Mesendoderm (in vitro differentiated cells): Measurements from ENCODE around the gene AP4S1.

ENCODE experiments used
- DNase-seq: peaks from one replicate; pipeline ENCODE4 v3.0.0; 2013
- H2AK5ac ChIP-seq: 2 replicates; pipeline ENCODE4 v1.6.1; 2013; ENCODE audit warnings: low read length, inconsistent platforms
- H2BK120ac ChIP-seq: 2 replicates; pipeline ENCODE4 v1.6.1; 2013; ENCODE audit warnings: low read depth, mild to moderate bottlenecking, low read length, moderate library complexity, mixed read lengths
- H2BK15ac ChIP-seq: replicated peaks from 2 replicates; pipeline ENCODE4 v1.6.1; 2013; ENCODE audit warnings: low read depth, mild to moderate bottlenecking, moderate library complexity
- H2BK5ac ChIP-seq: 2 replicates; pipeline ENCODE4 v1.6.1; 2013; ENCODE audit warnings: low read length, inconsistent platforms
- H3K18ac ChIP-seq: 2 replicates; pipeline ENCODE4 v1.6.1; 2013; ENCODE audit warnings: mild to moderate bottlenecking, low read length, mixed read lengths
- H3K23ac ChIP-seq: one replicate; pipeline ENCODE4 v1.6.1; 2013; ENCODE audit warnings: low read length
- H3K27ac ChIP-seq: 2 replicates; pipeline ENCODE4 v1.5.1; 2013; ENCODE audit warnings: low read depth, mild to moderate bottlenecking, inconsistent platforms, low read length, moderate library complexity
- H3K27me3 ChIP-seq: 2 replicates; pipeline ENCODE4 v1.6.1; 2013; ENCODE audit warnings: low read length, control low read depth, mild to moderate bottlenecking, inconsistent platforms; ENCODE audit not compliant: insufficient read depth, poor library complexity
- H3K36me3 ChIP-seq: 2 replicates; pipeline ENCODE4 v1.6.1; 2013; ENCODE audit warnings: low read length, inconsistent platforms; ENCODE audit not compliant: control insufficient read depth, insufficient read depth
- H3K4ac ChIP-seq: one replicate; pipeline ENCODE4 v1.6.1; 2013; ENCODE audit warnings: low read depth, mild to moderate bottlenecking, low read length, moderate library complexity
- H3K4me1 ChIP-seq: 2 replicates; pipeline ENCODE4 v1.6.1; 2013; ENCODE audit warnings: low read depth, low read length, inconsistent platforms; ENCODE audit not compliant: control insufficient read depth
- H3K4me2 ChIP-seq: 2 replicates; pipeline ENCODE4 v1.6.1; 2013; ENCODE audit warnings: low read length
- H3K4me3 ChIP-seq: 2 replicates; pipeline ENCODE4 v1.5.1; 2013; ENCODE audit warnings: mild to moderate bottlenecking, low read length
- H3K56ac ChIP-seq: one replicate; pipeline ENCODE4 v1.6.1; 2013; ENCODE audit warnings: low read length
- H3K79me1 ChIP-seq: 2 replicates; pipeline ENCODE4 v1.6.1; 2013; ENCODE audit warnings: low read length, inconsistent platforms
- H3K79me2 ChIP-seq: 2 replicates; pipeline ENCODE4 v1.6.1; 2013; ENCODE audit warnings: mild to moderate bottlenecking, low read length; ENCODE audit not compliant: control insufficient read depth, insufficient read depth
- H3K9ac ChIP-seq: 2 replicates; pipeline ENCODE4 v1.6.1; 2013; ENCODE audit warnings: low read length, inconsistent platforms
- H4K5ac ChIP-seq: one replicate; pipeline ENCODE4 v1.6.1; 2013; ENCODE audit warnings: low read length
- H4K8ac ChIP-seq: one replicate; pipeline ENCODE4 v1.6.1; 2013; ENCODE audit warnings: low read depth, mild to moderate bottlenecking, control low read depth, low read length, moderate library complexity
- WGBS: extraction: QIAGEN DNeasy Blood & Tissue Kit; methylation state at CpG from one replicate; pipeline ENCODE4 v1.1.7; 2013; ENCODE audit warnings: low lambda C conversion rate, missing lambda C conversion rate; ENCODE audit not compliant: insufficient coverage; ENCODE audit errors: extremely low coverage; 5-methylcytosine and 5-hydroxymethylcytosine counted together

The AP4S1 gene

GRCh38 chr14:31021576-31021949 lies 3.9 kb upstream of the AP4S1 start:
- no CpG with 5 or more reads among the region's 4 CpGs for WGBS
- peaks cover 2% of the 10 kb centered on the region for H3K4me1 ChIP-seq
- H3K4me2 ChIP-seq = no peak overlapping the region
- H3K56ac ChIP-seq = no peak overlapping the region
- no peak overlapping the region for H4K8ac ChIP-seq
- peaks cover 74% of the 10 kb centered on the region for H3K79me2 ChIP-seq
- H3K18ac ChIP-seq = no peak overlapping the region
- peaks cover 8% of the 10 kb centered on the region for H3K79me1 ChIP-seq
- H4K5ac ChIP-seq = no peak overlapping the region
- no peak for DNase-seq
- H3K27me3 ChIP-seq = no peaks in the 10 kb centered on the region
- H3K27ac ChIP-seq = no peak overlapping the region
- no peak overlapping the region for H3K4me3 ChIP-seq
- H3K9ac ChIP-seq = no peak overlapping the region
- no peak overlapping the region for H3K23ac ChIP-seq
- no peak overlapping the region for H2BK5ac ChIP-seq
- H2AK5ac ChIP-seq = no peak overlapping the region
- H3K4ac ChIP-seq = no peak overlapping the region
- H2BK15ac ChIP-seq = no peak overlapping the region
- H2BK120ac ChIP-seq = no peak overlapping the region
- peaks cover 1% of the 10 kb centered on the region for H3K36me3 ChIP-seq

GRCh38 chr14:31022386-31022785 lies 3.1 kb upstream of the AP4S1 start:
- peaks cover 2% of the 10 kb centered on the region for H3K4me1 ChIP-seq
- no peak overlapping the region for H3K56ac ChIP-seq
- H3K27me3 ChIP-seq = no peaks in the 10 kb centered on the region
- H2BK120ac ChIP-seq = no peak overlapping the region
- WGBS = no CpG with 5 or more reads among the region's 2 CpGs
- no peak overlapping the region for H3K4ac ChIP-seq
- H3K9ac ChIP-seq = no peak overlapping the region
- no peak overlapping the region for H3K27ac ChIP-seq
- no peak overlapping the region for H3K4me2 ChIP-seq
- peaks cover 69% of the 10 kb centered on the region for H3K79me2 ChIP-seq
- no peak overlapping the region for H2AK5ac ChIP-seq
- peaks cover 1% of the 10 kb centered on the region for H3K36me3 ChIP-seq
- no peak for DNase-seq
- no peak overlapping the region for H3K4me3 ChIP-seq
- H3K18ac ChIP-seq = no peak overlapping the region
- no peak overlapping the region for H3K23ac ChIP-seq
- H2BK5ac ChIP-seq = no peak overlapping the region
- H3K79me1 ChIP-seq = peaks cover 8% of the 10 kb centered on the region
- H4K5ac ChIP-seq = no peak overlapping the region
- no peak overlapping the region for H4K8ac ChIP-seq
- no peak overlapping the region for H2BK15ac ChIP-seq

- no peak overlapping the region for H3K23ac ChIP-seq
- peak overlapping the region; percentile 36 for H3K9ac ChIP-seq
- H3K56ac ChIP-seq = peak overlapping the region; percentile 52
- H3K4me1 ChIP-seq = peaks cover 5% of the 10 kb centered on the region
- no peaks in the 10 kb centered on the region for H3K27me3 ChIP-seq
- no peak overlapping the region for H3K27ac ChIP-seq
- H3K79me1 ChIP-seq = peaks cover 3% of the 10 kb centered on the region
- no peak overlapping the region for H4K8ac ChIP-seq
- no peak overlapping the region for H2BK5ac ChIP-seq
- no peak overlapping the region for H3K18ac ChIP-seq
- no peak overlapping the region for H2BK120ac ChIP-seq
- no peak overlapping the region for H3K4ac ChIP-seq
- H3K4me3 ChIP-seq = no peak overlapping the region
- no peak overlapping the region for H4K5ac ChIP-seq
- peak overlapping the region; percentile 29 for H3K4me2 ChIP-seq
- no peak for DNase-seq
- H3K36me3 ChIP-seq = no peaks in the 10 kb centered on the region
- H3K79me2 ChIP-seq = peaks cover 55% of the 10 kb centered on the region
- H2BK15ac ChIP-seq = no peak overlapping the region
- H2AK5ac ChIP-seq = no peak overlapping the region
Measured at GRCh38 chr14:31024010-31024480, 1.4 kb upstream of the AP4S1 start.

GRCh38 chr14:31024577-31025366 lies 677 bp upstream of the AP4S1 start:
- H3K56ac ChIP-seq = peak overlapping the region; percentile 100
- peaks cover 50% of the 10 kb centered on the region for H3K79me2 ChIP-seq
- H3K27me3 ChIP-seq = no peaks in the 10 kb centered on the region
- H2BK120ac ChIP-seq = no peak overlapping the region
- no peak for DNase-seq
- peak overlapping the region; percentile 95 for H3K9ac ChIP-seq
- H3K79me1 ChIP-seq = peaks cover 3% of the 10 kb centered on the region
- no peak overlapping the region for H4K5ac ChIP-seq
- no peak overlapping the region for H2AK5ac ChIP-seq
- peak overlapping the region; percentile 60 for H3K4me2 ChIP-seq
- peak overlapping the region; percentile 98 for H3K27ac ChIP-seq
- peak overlapping the region; percentile 48 for H3K23ac ChIP-seq
- H2BK15ac ChIP-seq = no peak overlapping the region
- WGBS = no CpG with 5 or more reads among the region's 11 CpGs
- no peak overlapping the region for H4K8ac ChIP-seq
- peaks cover 7% of the 10 kb centered on the region for H3K4me1 ChIP-seq
- peak overlapping the region; percentile 98 for H3K18ac ChIP-seq
- H3K36me3 ChIP-seq = no peaks in the 10 kb centered on the region
- peak overlapping the region; percentile 96 for H3K4me3 ChIP-seq
- H3K4ac ChIP-seq = no peak overlapping the region
- H2BK5ac ChIP-seq = no peak overlapping the region

- H4K5ac ChIP-seq = no peak within 1 kb of the TSS
- no peaks in the 10 kb centered on the region for H3K27me3 ChIP-seq
- no peak within 1 kb of the TSS for H2AK5ac ChIP-seq
- H3K4ac ChIP-seq = peak within 1 kb of the TSS; percentile 98
- peak within 1 kb of the TSS; percentile 98 for H3K18ac ChIP-seq
- peak within 1 kb of the TSS; percentile 98 for H3K27ac ChIP-seq
- peak within 1 kb of the TSS; percentile 16 for H4K8ac ChIP-seq
- H2BK120ac ChIP-seq = peak within 1 kb of the TSS; percentile 69
- peak within 1 kb of the TSS; percentile 81 for H3K4me2 ChIP-seq
- H3K23ac ChIP-seq = peak within 1 kb of the TSS; percentile 90
- peak within 1 kb of the TSS; percentile 96 for H3K4me3 ChIP-seq
- no peak within 1 kb of the TSS for H2BK15ac ChIP-seq
- H3K9ac ChIP-seq = peak within 1 kb of the TSS; percentile 95
- DNase-seq = no peak
- WGBS = no CpG with 5 or more reads among the region's 31 CpGs
- H3K36me3 ChIP-seq = no peaks in the 10 kb centered on the region
- peaks cover 7% of the 10 kb centered on the region for H3K4me1 ChIP-seq
- H3K79me2 ChIP-seq = peaks cover 37% of the 10 kb centered on the region
- H2BK5ac ChIP-seq = peak within 1 kb of the TSS; percentile 86
- H3K79me1 ChIP-seq = no peaks in the 10 kb centered on the region
- H3K56ac ChIP-seq = peak within 1 kb of the TSS; percentile 100
Measured at GRCh38 chr14:31026077-31026449, 614 bp downstream of the AP4S1 start, which contains the start of gene STRN3. TSS of gene STRN3 (minus strand) at chr14:31026379. CDS start at chr14:31026185, 194 bp downstream.
